ENCODE measurements around the gene IL1R2.

Gene IL1R2

GRCh38 chr2:102037681-102038080, 45.9 kb downstream of the IL1R2 start:
- no peak for DNase-seq

GRCh38 chr2:102040229-102040628, 48.5 kb downstream of the IL1R2 start:
- DNase-seq, result no peak

GRCh38 chr2:102041351-102041750, 49.6 kb downstream of the IL1R2 start:
- peak in 1 of 58 donors; percentile 20 for DNase-seq

- DNase-seq, result no peak
Observed at GRCh38 chr2:102042196-102043081, 50.7 kb downstream of the IL1R2 start.

- DNase-seq, result no peak
Observed at GRCh38 chr2:102043560-102043959, 51.8 kb downstream of the IL1R2 start.

GRCh38 chr2:102044235-102044896, 52.6 kb downstream of the IL1R2 start:
- DNase-seq, result no peak

GRCh38 chr2:102044967-102045489, 53.3 kb downstream of the IL1R2 start:
- DNase-seq, result no peak

GRCh38 chr2:102045697-102046096, 53.9 kb downstream of the IL1R2 start:
- no peak for DNase-seq

- no peak for DNase-seq
Observed at GRCh38 chr2:102046135-102046986, 54.6 kb downstream of the IL1R2 start.

GRCh38 chr2:102048465-102048864, 56.7 kb downstream of the IL1R2 start:
- DNase-seq, result no peak

GRCh38 chr2:102049756-102050443, 58.1 kb downstream of the IL1R2 start:
- peak in 38 of 58 donors; percentile 9 to 68 (median 34) for DNase-seq

- peak in 46 of 58 donors; percentile 13 to 78 (median 44) for DNase-seq
Observed at GRCh38 chr2:102050854-102051391, 59.2 kb downstream of the IL1R2 start.

GRCh38 chr2:102051692-102052277, 60.0 kb downstream of the IL1R2 start:
- DNase-seq, result no peak

- DNase-seq, result no peak
Observed at GRCh38 chr2:102052365-102052764, 60.6 kb downstream of the IL1R2 start.

- no peak for DNase-seq
Observed at GRCh38 chr2:102053096-102053495, 61.3 kb downstream of the IL1R2 start.

- no peak for DNase-seq
Observed at GRCh38 chr2:102055346-102055990, 63.7 kb downstream of the IL1R2 start.

GRCh38 chr2:102056079-102056581, 64.4 kb downstream of the IL1R2 start:
- DNase-seq, result no peak

- peak in 1 of 58 donors; percentile 41 for DNase-seq
Observed at GRCh38 chr2:102057502-102058292, 65.9 kb downstream of the IL1R2 start.

Data from anterior cingulate cortex (tissue), 58 donors.